ENCODE results near the gene CFL1. TPM values are rescaled to one million over a fixed set of nuclear protein-coding genes. Genes with fewer than 3 reads are reported as not detected.

CFL1 gene
- 922 and 1,264 TPM in 2 replicates for total RNA-seq (2012; rRNA removed)

DNA sequence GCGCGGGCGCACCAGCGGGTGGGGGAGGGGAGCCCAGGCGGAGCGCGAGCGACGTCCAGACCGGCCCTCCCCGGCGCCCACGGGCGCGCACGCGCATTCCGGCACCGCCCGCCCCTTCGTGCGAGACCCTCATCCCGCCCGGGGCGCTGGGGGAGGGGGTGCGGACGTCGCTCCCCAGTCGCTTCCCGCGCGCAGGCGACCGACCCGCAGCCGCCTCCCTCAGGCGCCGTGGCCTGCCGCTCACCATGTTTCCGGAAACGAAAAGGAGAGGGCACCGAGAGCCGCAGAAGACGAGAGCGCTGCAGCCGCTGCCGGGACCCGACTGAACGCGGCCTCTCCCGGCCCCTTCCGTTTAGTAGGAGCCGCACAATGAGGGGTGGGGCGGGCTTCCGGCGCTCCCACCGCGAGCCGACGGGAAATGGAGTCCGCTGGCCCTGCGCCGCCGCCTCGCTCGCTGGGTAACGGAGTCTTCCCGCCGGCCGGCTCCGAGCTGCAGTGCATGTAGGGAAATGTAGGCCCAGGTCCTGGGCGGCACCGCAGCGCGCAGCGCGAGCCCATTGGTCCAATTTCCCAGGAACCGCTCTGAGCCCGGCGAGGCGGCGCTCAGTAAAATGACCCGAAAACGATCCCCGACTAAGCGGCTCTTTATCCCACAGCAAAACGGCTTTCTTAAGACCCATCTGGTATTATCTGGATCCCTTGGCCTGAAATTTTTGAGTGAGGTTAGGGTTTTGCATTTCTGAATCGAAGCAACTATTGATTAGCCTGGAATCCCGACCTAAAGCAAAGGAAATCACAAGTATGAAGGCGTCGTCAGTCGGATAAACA, at the start of gene CFL1:
Gene CFL1, minus strand, starts transcription at position 328 of the 828 bp plus-strand sequence. Its CDS starts 81 bp downstream, at position 247.
- H3K36me3 ChIP-seq (ENCODE audit: insufficient read depth, low read length) = peaks cover 58% of the 10 kb centered on the region
- H3K9me3 ChIP-seq (replicated peaks; ENCODE audit: low read length) = no peaks in the 10 kb centered on the region
- H3K4me1 ChIP-seq (ENCODE audit: control insufficient read depth, insufficient read depth, low read length) = peaks cover 44% of the 10 kb centered on the region
- peak within 1 kb of the TSS; percentile 97 for H3K9ac ChIP-seq (ENCODE audit: low read depth, low read length)
- no peaks in the 10 kb centered on the region for H3K27me3 ChIP-seq (ENCODE audit: control insufficient read depth, insufficient read depth, low read length)
- peak within 1 kb of the TSS; percentile 96 for H3K4me3 ChIP-seq (ENCODE audit: low read length)
- peak within 1 kb of the TSS; percentile 95 for H3K4me2 ChIP-seq (ENCODE audit: low read length)

DNA sequence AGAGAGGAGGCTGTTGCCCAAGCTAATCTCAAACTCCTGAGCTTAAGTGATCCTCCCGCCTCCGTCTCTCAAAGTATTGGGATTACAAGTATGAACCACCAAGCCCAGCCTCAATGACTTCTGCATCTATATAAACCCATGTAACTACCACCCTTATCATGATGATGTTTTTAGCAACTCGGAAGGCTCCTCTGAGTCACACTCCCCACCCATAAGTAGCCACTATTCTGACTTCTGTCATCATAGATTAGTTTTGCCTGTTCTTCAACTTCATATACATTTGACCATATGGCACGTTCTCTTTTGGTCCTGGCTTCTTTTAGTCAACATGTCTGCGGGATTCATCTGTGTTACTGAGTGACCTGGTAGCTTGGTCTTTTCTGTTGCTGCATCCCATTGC, 48.6 kb upstream of the CFL1 start:
- no peak overlapping the region for H3K9ac ChIP-seq (ENCODE audit: low read depth, low read length)
- H3K9me3 ChIP-seq (replicated peaks; ENCODE audit: low read length) = no peaks in the 10 kb centered on the region
- H3K4me3 ChIP-seq (ENCODE audit: low read length) = no peak overlapping the region
- H3K27me3 ChIP-seq (ENCODE audit: control insufficient read depth, insufficient read depth, low read length) = no peaks in the 10 kb centered on the region
- H3K4me1 ChIP-seq (ENCODE audit: control insufficient read depth, insufficient read depth, low read length) = peaks cover 53% of the 10 kb centered on the region
- H3K36me3 ChIP-seq (ENCODE audit: insufficient read depth, low read length) = no peaks in the 10 kb centered on the region
- H3K4me2 ChIP-seq (ENCODE audit: low read length) = no peak overlapping the region

DNA sequence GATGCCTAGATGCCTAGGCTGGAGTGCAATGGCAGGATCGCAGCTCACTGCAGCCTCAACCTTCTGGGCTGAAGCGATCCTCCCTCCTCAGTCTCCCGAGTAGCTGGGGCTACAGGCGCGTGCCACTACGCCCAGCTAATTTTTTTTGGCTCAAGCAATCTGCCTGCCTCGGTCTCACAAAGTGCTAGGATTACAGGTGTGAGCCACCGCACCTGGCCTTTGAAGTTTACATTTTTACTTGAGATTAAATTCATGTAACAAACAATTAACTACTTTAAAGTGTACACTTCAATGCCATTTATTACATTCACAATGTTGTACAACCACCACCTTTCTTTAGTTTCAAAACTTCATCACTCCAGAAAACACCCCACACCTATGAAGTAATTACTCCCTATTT, 45.7 kb upstream of the CFL1 start:
- H3K9me3 ChIP-seq (replicated peaks; ENCODE audit: low read length) = no peaks in the 10 kb centered on the region
- H3K4me2 ChIP-seq (ENCODE audit: low read length) = peak overlapping the region; percentile 77
- peak overlapping the region; percentile 65 for H3K9ac ChIP-seq (ENCODE audit: low read depth, low read length)
- peaks cover 10% of the 10 kb centered on the region for H3K36me3 ChIP-seq (ENCODE audit: insufficient read depth, low read length)
- H3K4me1 ChIP-seq (ENCODE audit: control insufficient read depth, insufficient read depth, low read length) = peaks cover 48% of the 10 kb centered on the region
- H3K27me3 ChIP-seq (ENCODE audit: control insufficient read depth, insufficient read depth, low read length) = no peaks in the 10 kb centered on the region
- H3K4me3 ChIP-seq (ENCODE audit: low read length) = peak overlapping the region; percentile 50

DNA sequence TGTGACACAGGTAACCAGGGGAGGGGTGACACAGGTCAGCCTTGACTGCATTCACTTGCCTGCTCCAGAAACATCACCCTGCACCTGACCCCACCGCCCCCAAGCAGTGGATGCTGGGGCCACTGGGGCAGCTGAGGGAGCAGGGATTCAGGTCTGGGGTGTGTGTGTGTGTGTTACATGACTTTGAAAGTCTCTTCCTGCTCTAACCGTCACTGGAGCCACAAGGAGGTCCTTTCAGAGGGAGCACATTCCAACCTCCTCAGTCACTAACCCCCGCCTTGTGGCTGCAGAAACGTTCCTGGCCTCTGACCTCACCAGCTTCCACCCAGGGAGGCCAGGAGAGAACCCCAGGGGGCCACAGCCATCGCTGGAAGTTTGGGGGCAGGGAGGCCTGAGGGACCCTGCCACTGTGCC, 45.1 kb upstream of the CFL1 start:
- no peaks in the 10 kb centered on the region for H3K27me3 ChIP-seq (ENCODE audit: control insufficient read depth, insufficient read depth, low read length)
- peaks cover 16% of the 10 kb centered on the region for H3K36me3 ChIP-seq (ENCODE audit: insufficient read depth, low read length)
- peak overlapping the region; percentile 77 for H3K4me2 ChIP-seq (ENCODE audit: low read length)
- peaks cover 48% of the 10 kb centered on the region for H3K4me1 ChIP-seq (ENCODE audit: control insufficient read depth, insufficient read depth, low read length)
- peak overlapping the region; percentile 53 for H3K4me3 ChIP-seq (ENCODE audit: low read length)
- H3K9ac ChIP-seq (ENCODE audit: low read depth, low read length) = peak overlapping the region; percentile 75
- no peaks in the 10 kb centered on the region for H3K9me3 ChIP-seq (replicated peaks; ENCODE audit: low read length)

DNA sequence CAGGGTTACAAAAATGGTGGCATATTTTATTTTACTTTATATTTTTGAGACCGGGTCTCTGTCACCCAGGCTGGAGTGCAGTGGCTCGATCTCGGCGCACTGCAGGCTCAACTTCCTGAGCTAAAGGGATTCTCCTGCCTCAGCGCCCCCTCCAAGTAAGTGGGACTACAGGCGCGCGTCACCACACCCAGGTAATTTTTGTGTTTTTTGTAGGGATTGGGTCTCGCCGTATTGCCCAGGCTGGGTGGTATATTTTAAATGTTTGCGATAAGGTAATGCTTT, 42.9 kb upstream of the CFL1 start:
- H3K9ac ChIP-seq (ENCODE audit: low read depth, low read length) = peak overlapping the region; percentile 96
- no peaks in the 10 kb centered on the region for H3K27me3 ChIP-seq (ENCODE audit: control insufficient read depth, insufficient read depth, low read length)
- no peaks in the 10 kb centered on the region for H3K9me3 ChIP-seq (replicated peaks; ENCODE audit: low read length)
- H3K4me2 ChIP-seq (ENCODE audit: low read length) = peak overlapping the region; percentile 69
- H3K4me1 ChIP-seq (ENCODE audit: control insufficient read depth, insufficient read depth, low read length) = peaks cover 55% of the 10 kb centered on the region
- peak overlapping the region; percentile 86 for H3K4me3 ChIP-seq (ENCODE audit: low read length)
- peaks cover 34% of the 10 kb centered on the region for H3K36me3 ChIP-seq (ENCODE audit: insufficient read depth, low read length)

DNA sequence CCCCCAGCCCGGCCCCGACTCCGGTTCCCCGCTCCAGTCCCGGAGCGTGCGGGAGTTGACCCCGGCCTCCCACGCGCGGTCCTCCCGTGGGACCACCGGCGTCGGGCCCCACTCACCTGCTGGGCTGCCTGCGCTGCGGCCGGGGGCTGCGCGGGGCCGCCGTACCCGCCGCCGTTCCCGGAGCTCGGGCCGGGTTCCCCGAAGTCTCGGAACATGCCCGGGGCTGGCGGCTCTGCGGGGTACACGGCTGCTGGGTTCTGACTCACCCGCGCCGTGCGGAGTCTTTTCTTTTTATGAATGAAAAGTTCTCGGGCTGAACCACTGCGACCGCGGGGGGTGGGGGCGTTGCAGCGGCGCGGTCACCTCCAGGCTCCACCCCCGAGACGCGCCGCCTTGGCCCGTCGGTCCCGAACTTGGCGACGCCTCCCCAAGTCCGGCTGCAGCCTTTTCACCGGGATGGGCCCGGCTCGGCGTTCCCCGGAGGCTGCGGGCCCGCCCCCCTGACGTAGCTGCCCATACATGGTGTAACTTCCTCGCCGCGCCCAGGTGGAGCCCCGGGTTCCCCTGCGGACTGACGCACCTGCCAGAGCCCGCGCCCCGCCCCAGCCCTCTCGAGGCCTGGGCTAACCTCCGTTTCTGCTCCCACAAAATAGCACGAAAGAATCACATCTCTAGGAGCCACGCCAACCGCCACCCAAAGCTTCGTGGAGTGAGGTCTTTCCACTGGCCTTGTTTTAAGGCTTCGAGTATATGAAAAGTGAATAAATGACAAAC, 42.3 kb upstream of the CFL1 start, which contains the start of gene FOSL1:
Gene FOSL1, minus strand, starts transcription at position 264 of the 774 bp plus-strand sequence. Its CDS starts 49 bp downstream, at position 215.
- H3K27me3 ChIP-seq (ENCODE audit: control insufficient read depth, insufficient read depth, low read length) = no peaks in the 10 kb centered on the region
- H3K4me3 ChIP-seq (ENCODE audit: low read length) = peak within 1 kb of the TSS; percentile 86
- H3K4me2 ChIP-seq (ENCODE audit: low read length) = peak within 1 kb of the TSS; percentile 82
- H3K4me1 ChIP-seq (ENCODE audit: control insufficient read depth, insufficient read depth, low read length) = peaks cover 60% of the 10 kb centered on the region
- no peaks in the 10 kb centered on the region for H3K9me3 ChIP-seq (replicated peaks; ENCODE audit: low read length)
- peak within 1 kb of the TSS; percentile 96 for H3K9ac ChIP-seq (ENCODE audit: low read depth, low read length)
- H3K36me3 ChIP-seq (ENCODE audit: insufficient read depth, low read length) = peaks cover 39% of the 10 kb centered on the region

DNA sequence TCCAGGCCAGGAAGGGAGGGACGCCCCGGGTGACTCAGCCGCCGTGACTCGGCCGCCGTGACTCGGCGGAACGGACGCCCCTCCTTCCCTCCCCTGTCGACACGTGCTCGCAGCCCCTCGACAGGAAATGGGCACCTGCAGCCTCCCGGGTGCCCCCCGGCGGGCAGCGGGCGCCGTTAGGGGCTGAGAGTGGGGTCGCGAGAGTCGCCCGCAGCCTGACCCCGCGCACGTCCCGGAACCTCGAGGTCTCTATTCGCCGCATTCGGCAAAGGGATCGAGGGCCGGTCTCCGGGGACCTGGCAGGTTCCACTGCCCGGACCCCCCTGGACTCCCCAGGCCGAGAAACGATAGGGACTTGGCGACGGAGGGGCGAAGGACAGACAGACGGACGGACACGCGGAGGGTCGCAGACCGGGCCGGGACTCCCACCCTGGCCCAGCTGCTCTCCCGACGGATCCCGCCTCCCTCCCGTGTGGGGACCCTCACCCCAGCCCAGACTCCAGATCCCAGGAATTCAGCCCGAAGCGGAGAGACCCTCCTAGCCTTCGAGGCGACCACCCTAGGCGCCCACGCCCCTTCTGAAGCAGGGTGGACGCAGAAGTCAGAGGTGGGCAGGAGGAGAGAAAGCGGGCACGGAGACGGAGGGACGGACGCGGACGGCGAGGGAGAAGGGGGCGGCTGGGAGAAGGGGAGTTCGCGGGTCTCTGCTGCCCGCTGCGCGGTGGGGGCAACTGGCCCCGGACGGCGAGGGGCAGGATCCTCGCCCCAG, 41.6 kb upstream of the CFL1 start:
- peaks cover 63% of the 10 kb centered on the region for H3K4me1 ChIP-seq (ENCODE audit: control insufficient read depth, insufficient read depth, low read length)
- H3K4me3 ChIP-seq (ENCODE audit: low read length) = peak overlapping the region; percentile 86
- H3K9ac ChIP-seq (ENCODE audit: low read depth, low read length) = peak overlapping the region; percentile 96
- no peaks in the 10 kb centered on the region for H3K27me3 ChIP-seq (ENCODE audit: control insufficient read depth, insufficient read depth, low read length)
- no peaks in the 10 kb centered on the region for H3K9me3 ChIP-seq (replicated peaks; ENCODE audit: low read length)
- peaks cover 41% of the 10 kb centered on the region for H3K36me3 ChIP-seq (ENCODE audit: insufficient read depth, low read length)
- peak overlapping the region; percentile 82 for H3K4me2 ChIP-seq (ENCODE audit: low read length)

DNA sequence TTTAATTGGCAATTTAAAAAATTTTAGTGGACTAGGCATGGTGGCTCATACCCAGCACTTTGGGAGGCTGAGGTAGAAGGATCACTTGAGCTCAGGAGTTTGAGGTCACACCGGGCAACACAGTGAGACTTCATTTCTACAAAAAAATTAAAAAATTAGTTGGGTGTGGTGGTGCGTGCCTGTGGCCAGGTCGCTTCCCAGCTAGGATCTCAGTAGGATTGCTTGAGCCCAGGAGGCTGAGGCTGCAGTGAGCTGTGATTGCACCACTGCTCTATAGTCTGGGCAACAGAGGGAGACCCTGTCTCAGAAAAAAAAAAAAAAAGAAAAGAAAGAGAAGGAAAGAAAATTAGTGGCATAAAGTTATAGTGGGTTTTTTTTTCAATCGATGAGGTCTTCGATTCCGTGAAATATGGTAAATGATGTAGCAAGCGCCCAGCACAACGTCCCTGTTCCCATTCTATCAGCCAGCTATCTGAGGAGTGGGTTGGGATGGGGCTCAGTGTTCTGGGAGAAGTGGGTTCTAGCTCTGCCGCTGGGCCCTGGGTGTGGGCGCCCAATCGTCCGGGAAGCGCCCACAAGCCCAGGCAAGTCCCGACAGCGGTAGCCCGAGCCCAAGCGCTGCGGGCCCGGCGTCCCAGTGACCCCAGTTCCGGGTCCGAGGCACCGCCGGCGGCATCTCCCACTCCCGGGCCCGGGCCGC, 40.8 kb upstream of the CFL1 start:
- H3K27me3 ChIP-seq (ENCODE audit: control insufficient read depth, insufficient read depth, low read length) = no peaks in the 10 kb centered on the region
- H3K4me2 ChIP-seq (ENCODE audit: low read length) = peak overlapping the region; percentile 82
- H3K9me3 ChIP-seq (replicated peaks; ENCODE audit: low read length) = no peaks in the 10 kb centered on the region
- H3K9ac ChIP-seq (ENCODE audit: low read depth, low read length) = peak overlapping the region; percentile 96
- H3K4me1 ChIP-seq (ENCODE audit: control insufficient read depth, insufficient read depth, low read length) = peaks cover 67% of the 10 kb centered on the region
- peaks cover 47% of the 10 kb centered on the region for H3K36me3 ChIP-seq (ENCODE audit: insufficient read depth, low read length)
- H3K4me3 ChIP-seq (ENCODE audit: low read length) = peak overlapping the region; percentile 86

DNA sequence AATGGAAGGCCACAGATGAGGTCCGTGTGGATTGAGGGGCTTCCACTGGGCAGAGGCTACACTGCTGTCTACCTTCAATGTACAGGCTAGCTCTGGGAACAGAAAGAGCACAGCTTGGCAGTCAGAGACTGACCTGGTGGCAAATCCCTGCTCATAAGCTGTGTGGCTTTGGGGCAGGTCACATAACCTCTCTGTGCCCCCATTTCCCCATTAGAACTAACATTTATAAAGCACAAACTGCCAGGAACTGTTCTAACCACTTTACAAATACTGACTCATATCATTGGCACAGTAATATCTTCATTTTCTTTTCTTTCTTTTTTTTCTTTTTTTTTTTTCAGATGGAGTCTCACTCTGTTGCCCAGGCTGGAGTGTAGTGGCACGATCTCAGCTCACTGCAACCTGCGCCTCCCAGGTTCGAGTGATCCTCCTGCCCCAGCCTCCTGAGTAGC, 39.1 kb upstream of the CFL1 start:
- peak overlapping the region; percentile 86 for H3K4me3 ChIP-seq (ENCODE audit: low read length)
- peaks cover 63% of the 10 kb centered on the region for H3K36me3 ChIP-seq (ENCODE audit: insufficient read depth, low read length)
- no peaks in the 10 kb centered on the region for H3K27me3 ChIP-seq (ENCODE audit: control insufficient read depth, insufficient read depth, low read length)
- peaks cover 65% of the 10 kb centered on the region for H3K4me1 ChIP-seq (ENCODE audit: control insufficient read depth, insufficient read depth, low read length)
- peak overlapping the region; percentile 82 for H3K4me2 ChIP-seq (ENCODE audit: low read length)
- no peaks in the 10 kb centered on the region for H3K9me3 ChIP-seq (replicated peaks; ENCODE audit: low read length)
- H3K9ac ChIP-seq (ENCODE audit: low read depth, low read length) = peak overlapping the region; percentile 96

DNA sequence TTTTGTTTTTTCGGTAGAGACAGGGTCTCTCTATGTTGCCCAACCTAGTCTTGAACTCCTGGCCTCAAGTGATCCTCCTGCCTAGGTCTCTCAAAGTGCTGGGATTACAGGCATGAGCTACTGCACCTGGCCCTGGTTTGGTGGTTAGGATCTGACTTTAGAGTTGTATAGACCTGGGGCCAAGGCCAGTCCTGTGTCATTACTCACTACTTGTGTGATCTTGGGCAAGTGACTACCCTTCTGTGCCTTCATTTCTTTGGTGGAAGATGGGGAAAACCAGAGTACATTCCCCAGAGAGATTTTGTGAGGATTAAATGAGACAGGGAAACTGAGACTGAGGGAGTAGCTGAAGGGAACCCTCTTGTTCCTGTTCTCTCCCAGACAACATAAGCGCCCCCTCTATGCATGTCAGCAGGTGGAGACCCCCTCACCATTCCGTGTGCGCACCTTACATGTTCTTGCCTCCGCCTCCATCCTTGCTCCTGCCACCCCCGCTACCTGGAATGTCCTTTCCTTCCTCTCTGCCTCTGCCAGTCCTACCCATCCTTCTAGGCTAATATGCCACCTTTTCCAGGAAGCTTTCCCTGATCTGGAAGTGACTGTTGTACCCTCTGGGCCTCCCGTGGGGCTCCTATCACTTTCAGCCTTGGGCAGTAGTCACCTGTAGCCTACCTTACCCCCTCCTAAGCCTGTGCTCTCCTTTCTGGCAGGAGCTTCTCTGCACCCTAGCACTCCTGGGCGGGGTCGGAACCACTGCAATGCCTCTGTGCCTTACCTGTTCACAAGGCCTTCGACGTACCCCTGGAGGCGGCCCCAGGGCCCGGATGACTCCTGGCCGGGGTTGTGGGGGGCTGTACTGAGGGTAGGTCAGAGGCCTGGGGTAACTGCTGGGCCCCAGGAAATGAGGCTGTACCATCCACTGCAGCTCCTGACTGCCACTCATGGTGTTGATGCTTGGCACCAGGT, 38.3 kb upstream of the CFL1 start:
- Histone ChIP-seq H3K27me3 (ENCODE audit: control insufficient read depth, insufficient read depth, low read length) (no peaks in the 10 kb centered on the region), H3K9ac (ENCODE audit: low read depth, low read length) (peak overlapping the region; percentile 96), H3K9me3 (replicated peaks; ENCODE audit: low read length) (no peaks in the 10 kb centered on the region), H3K4me2 (ENCODE audit: low read length) (peak overlapping the region; percentile 82), H3K36me3 (ENCODE audit: insufficient read depth, low read length) (peaks cover 70% of the 10 kb centered on the region), H3K4me3 (ENCODE audit: low read length) (peak overlapping the region; percentile 86), H3K4me1 (ENCODE audit: control insufficient read depth, insufficient read depth, low read length) (peaks cover 65% of the 10 kb centered on the region)
